ENCODE data around the gene CCDC12. TPM values are rescaled to one million over a fixed set of nuclear protein-coding genes. Genes with fewer than 3 reads are reported as not detected.

Gene CCDC12
- total and polyA plus RNA-seq, 3 experiments from 2014 or later: 56.4 to 114 (median 59.8) TPM

- H3K4me3 Mint-ChIP-seq: no peak overlapping the region
- CTCF ChIA-PET: interaction anchor here (1.3 kb wide), 1 partner anchor 97 kb away, joined by 3 read pairs; no protein-coding TSS in a partner anchor
These were observed 74.9 kb downstream of the CCDC12 start for GRCh38 chr3:46901591-46902187.

GRCh38 chr3:46901061-46901460 lies 75.5 kb downstream of the CCDC12 start:
- Mint-ChIP-seq H3K9me3 (no peaks in the 10 kb centered on the region), H3K4me3 (no peak overlapping the region), H3K27ac (no peak overlapping the region), H3K36me3 (no peaks in the 10 kb centered on the region), H3K27me3 (peaks cover 10 to 20% of the 10 kb centered on the region in 2 donors), H3K4me1 (peaks cover 2 to 13% (median 4%) of the 10 kb centered on the region in 3 donors)
- Histone ChIP-seq H3K4me3 (ENCODE audit: low read length) (no peak overlapping the region), H3K4me1 (ENCODE audit: insufficient read depth, low read length) (no peaks in the 10 kb centered on the region), H3K36me3 (ENCODE audit: insufficient read depth, low read length) (no peaks in the 10 kb centered on the region), H3K27me3 (ENCODE audit: insufficient read depth, low read length, poor library complexity, severe bottlenecking) (no peaks in the 10 kb centered on the region), H3K27ac (ENCODE audit: low read depth, low read length) (no peak overlapping the region), H3K9me3 (ENCODE audit: low read length) (no peaks in the 10 kb centered on the region)
- ChIA-PET POLR2A (no interaction called here), CTCF (interaction anchor here (1.3 to 1.6 kb wide), 2 partner anchors 9 to 98 kb away, joined by 3 to 5 read pairs; no protein-coding TSS in a partner anchor)
- DNase-seq: no peak

More at GRCh38 chr3:46901591-46902187, 74.9 kb downstream of the CCDC12 start:
- Mint-ChIP-seq H3K27me3 (peaks cover 9 to 18% of the 10 kb centered on the region in 2 donors), H3K36me3 (no peaks in the 10 kb centered on the region), H3K27ac (no peak overlapping the region), H3K9me3 (no peaks in the 10 kb centered on the region), H3K4me1 (peaks cover 2 to 13% (median 4%) of the 10 kb centered on the region in 3 donors)
- DNase-seq: peak in 1 of 5 donors; percentile 39
- Histone ChIP-seq H3K27me3 (ENCODE audit: insufficient read depth, low read length, poor library complexity, severe bottlenecking) (no peaks in the 10 kb centered on the region), H3K4me3 (ENCODE audit: low read length) (no peak overlapping the region), H3K36me3 (ENCODE audit: insufficient read depth, low read length) (no peaks in the 10 kb centered on the region), H3K27ac (ENCODE audit: low read depth, low read length) (no peak overlapping the region), H3K4me1 (ENCODE audit: insufficient read depth, low read length) (no peaks in the 10 kb centered on the region), H3K9me3 (ENCODE audit: low read length) (no peaks in the 10 kb centered on the region)
- POLR2A ChIA-PET: no interaction called here

GRCh38 chr3:46900356-46900755 lies 76.2 kb downstream of the CCDC12 start:
- peaks cover 5% of the 10 kb centered on the region for H3K27me3 ChIP-seq (ENCODE audit: insufficient read depth, low read length, poor library complexity, severe bottlenecking)
- H3K9me3 ChIP-seq (ENCODE audit: low read length): no peaks in the 10 kb centered on the region
- Mint-ChIP-seq H3K27me3 (peaks cover 10 to 25% of the 10 kb centered on the region in 2 donors), H3K4me1 (peaks cover 3 to 14% (median 5%) of the 10 kb centered on the region in 3 donors), H3K4me3 (no peak overlapping the region), H3K27ac (no peak overlapping the region), H3K9me3 (no peaks in the 10 kb centered on the region), H3K36me3 (no peaks in the 10 kb centered on the region)
- POLR2A ChIA-PET: no interaction called here
- H3K27ac ChIP-seq (ENCODE audit: low read depth, low read length): no peak overlapping the region
- DNase-seq: no peak
- H3K4me1 ChIP-seq (ENCODE audit: insufficient read depth, low read length): no peaks in the 10 kb centered on the region
- CTCF ChIA-PET: interaction anchor here (0.7 to 1.6 kb wide), 2 partner anchors 9 to 195 kb away, joined by 3 to 5 read pairs; no protein-coding TSS in a partner anchor
- no peaks in the 10 kb centered on the region for H3K36me3 ChIP-seq (ENCODE audit: insufficient read depth, low read length)
- no peak overlapping the region for H3K4me3 ChIP-seq (ENCODE audit: low read length)

- POLR2A ChIA-PET: no interaction called here
- no peaks in the 10 kb centered on the region for H3K36me3 Mint-ChIP-seq
- no peak overlapping the region for H3K27ac Mint-ChIP-seq
- H3K27ac ChIP-seq (ENCODE audit: low read depth, low read length): no peak overlapping the region
- H3K4me1 Mint-ChIP-seq: peaks cover 6 to 18% (median 9%) of the 10 kb centered on the region in 3 donors
- H3K36me3 ChIP-seq (ENCODE audit: insufficient read depth, low read length): no peaks in the 10 kb centered on the region
- H3K4me3 Mint-ChIP-seq: no peak overlapping the region
- H3K27me3 ChIP-seq (ENCODE audit: insufficient read depth, low read length, poor library complexity, severe bottlenecking): peaks cover 5% of the 10 kb centered on the region
- H3K9me3 ChIP-seq (ENCODE audit: low read length): no peaks in the 10 kb centered on the region
- no peak for DNase-seq
- H3K4me3 ChIP-seq (ENCODE audit: low read length): no peak overlapping the region
- no peaks in the 10 kb centered on the region for H3K4me1 ChIP-seq (ENCODE audit: insufficient read depth, low read length)
- peaks cover 14 to 29% of the 10 kb centered on the region in 2 donors for H3K27me3 Mint-ChIP-seq
- H3K9me3 Mint-ChIP-seq: no peaks in the 10 kb centered on the region
- CTCF ChIA-PET: interaction anchor here (0.7 to 1.6 kb wide), 2 partner anchors 10 to 195 kb away, joined by 3 to 5 read pairs; no protein-coding TSS in a partner anchor
These were observed 76.6 kb downstream of the CCDC12 start for GRCh38 chr3:46900007-46900292.

GRCh38 chr3:46899151-46900006 lies 77.2 kb downstream of the CCDC12 start:
- peak in 1 of 5 donors; percentile 39 for DNase-seq

GRCh38 chr3:46898321-46899150 lies 78.0 kb downstream of the CCDC12 start:
- Histone ChIP-seq H3K9me3 (ENCODE audit: low read length) (no peaks in the 10 kb centered on the region), H3K4me1 (ENCODE audit: insufficient read depth, low read length) (no peaks in the 10 kb centered on the region), H3K27ac (ENCODE audit: low read depth, low read length) (no peak overlapping the region), H3K27me3 (ENCODE audit: insufficient read depth, low read length, poor library complexity, severe bottlenecking) (peaks cover 5% of the 10 kb centered on the region), H3K4me3 (ENCODE audit: low read length) (no peak overlapping the region), H3K36me3 (ENCODE audit: insufficient read depth, low read length) (no peaks in the 10 kb centered on the region)
- Mint-ChIP-seq H3K9me3 (no peaks in the 10 kb centered on the region), H3K27ac (peak overlapping the region in 1 of 8 donors; percentile 94), H3K4me1 (peaks cover 6 to 18% (median 10%) of the 10 kb centered on the region in 3 donors), H3K36me3 (no peaks in the 10 kb centered on the region), H3K27me3 (peaks cover 21 to 35% of the 10 kb centered on the region in 2 donors), H3K4me3 (peak overlapping the region in 2 of 7 donors; percentile 15 to 31)
- POLR2A ChIA-PET: no interaction called here
- CTCF ChIA-PET: no interaction called here
- DNase-seq: peak in 1 of 5 donors; percentile 36

More at GRCh38 chr3:46899151-46900006, 77.2 kb downstream of the CCDC12 start:
- Histone ChIP-seq H3K4me1 (ENCODE audit: insufficient read depth, low read length) (no peaks in the 10 kb centered on the region), H3K27me3 (ENCODE audit: insufficient read depth, low read length, poor library complexity, severe bottlenecking) (peaks cover 5% of the 10 kb centered on the region), H3K36me3 (ENCODE audit: insufficient read depth, low read length) (no peaks in the 10 kb centered on the region), H3K9me3 (ENCODE audit: low read length) (no peaks in the 10 kb centered on the region), H3K4me3 (ENCODE audit: low read length) (no peak overlapping the region), H3K27ac (ENCODE audit: low read depth, low read length) (no peak overlapping the region)
- POLR2A ChIA-PET: no interaction called here
- Mint-ChIP-seq H3K36me3 (no peaks in the 10 kb centered on the region), H3K4me3 (peak overlapping the region in 1 of 7 donors; percentile 15), H3K27ac (peak overlapping the region in 1 of 8 donors; percentile 94), H3K4me1 (peaks cover 6 to 18% (median 10%) of the 10 kb centered on the region in 3 donors), H3K9me3 (no peaks in the 10 kb centered on the region), H3K27me3 (peaks cover 16 to 29% of the 10 kb centered on the region in 2 donors)
- CTCF ChIA-PET: interaction anchor here (1.6 kb wide), 1 partner anchor 10 kb away, joined by 5 read pairs; no protein-coding TSS in a partner anchor

- Mint-ChIP-seq H3K27me3 (peaks cover 22 to 38% of the 10 kb centered on the region in 2 donors), H3K9me3 (no peaks in the 10 kb centered on the region), H3K36me3 (no peaks in the 10 kb centered on the region), H3K4me1 (peaks cover 6 to 18% (median 10%) of the 10 kb centered on the region in 3 donors), H3K27ac (no peak overlapping the region), H3K4me3 (no peak overlapping the region)
- peak in 1 of 5 donors; percentile 34 for DNase-seq
- Histone ChIP-seq H3K27ac (ENCODE audit: low read depth, low read length) (no peak overlapping the region), H3K27me3 (ENCODE audit: insufficient read depth, low read length, poor library complexity, severe bottlenecking) (peaks cover 5% of the 10 kb centered on the region), H3K4me3 (ENCODE audit: low read length) (no peak overlapping the region), H3K4me1 (ENCODE audit: insufficient read depth, low read length) (no peaks in the 10 kb centered on the region), H3K36me3 (ENCODE audit: insufficient read depth, low read length) (no peaks in the 10 kb centered on the region), H3K9me3 (ENCODE audit: low read length) (no peaks in the 10 kb centered on the region)
- CTCF ChIA-PET: no interaction called here
- POLR2A ChIA-PET: no interaction called here
These were observed 78.7 kb downstream of the CCDC12 start for GRCh38 chr3:46897829-46898320.

All from CD8-positive, alpha-beta memory T cell (primary cell).